Stimulated activated CD4-positive, alpha-beta T cell treated with anti-CD3 and anti-CD28 coated beads, Interleukin-1b, Interleukin-23, amount 100 ng/mL, for 4 hours (primary cell): ENCODE measurements around the gene TEX22.

Source experiments
- DNase-seq, 2 donors: peaks; one replicate each; pipeline ENCODE4 v3.0.0-alpha.2; 2020; ENCODE audit warnings: low read depth in 2 of 2

TEX22 gene

DNA sequence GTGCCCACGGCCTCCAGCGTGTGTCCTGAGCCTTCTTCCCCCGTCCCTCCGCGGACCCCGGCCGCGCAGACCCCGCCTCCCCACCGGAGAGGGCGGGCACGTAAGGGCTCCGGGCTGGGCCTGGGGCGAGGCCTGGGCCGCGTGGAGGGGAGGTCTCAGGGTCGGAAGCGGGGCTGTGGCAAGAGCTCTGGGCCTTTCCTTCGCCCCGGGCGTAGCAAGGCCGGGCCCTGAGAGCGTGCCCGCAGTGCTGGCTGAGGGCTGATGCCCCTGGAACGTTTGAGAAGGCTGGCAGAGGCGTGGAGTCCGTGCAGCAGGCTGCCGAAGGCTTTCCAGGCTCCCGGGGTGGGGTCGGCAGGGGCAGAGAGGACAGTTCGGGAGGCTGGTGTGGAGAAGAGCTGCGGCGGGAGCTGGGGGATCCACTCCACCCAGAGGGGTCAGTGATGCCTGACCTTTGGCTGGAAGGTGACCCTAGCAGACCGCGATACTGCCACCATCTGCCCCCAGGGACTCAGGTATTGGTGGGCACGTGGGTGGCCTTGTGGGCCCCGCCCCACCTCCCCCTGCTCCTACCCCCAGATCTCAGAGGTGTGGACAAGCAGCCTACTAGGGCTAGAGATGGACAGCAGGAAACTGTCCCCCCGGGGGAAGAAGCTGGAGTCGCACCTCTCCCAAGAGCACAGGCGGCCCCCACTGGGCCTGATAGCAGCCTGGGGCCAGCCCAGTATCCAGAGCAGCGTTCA, 558 bp downstream of the TEX22 start:
- DNase-seq = peak in 1 of 2 donors; percentile 60

DNA sequence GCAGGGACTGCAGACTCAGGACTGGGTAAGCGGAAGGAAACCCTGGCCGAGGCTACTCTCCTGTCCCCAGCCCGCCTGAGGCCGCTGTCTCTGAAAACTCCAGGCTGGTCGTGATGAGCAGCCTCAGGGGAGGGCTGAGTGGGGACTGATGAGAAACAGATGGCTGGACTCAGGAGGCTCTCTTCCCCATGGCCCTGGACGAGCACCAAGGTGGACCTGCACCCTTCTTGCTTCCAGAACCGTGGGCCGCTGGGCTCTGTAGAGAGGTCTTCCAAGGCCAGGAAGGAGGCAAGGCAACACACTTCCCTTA, 1.1 kb downstream of the TEX22 start:
- DNase-seq = no peak

DNA sequence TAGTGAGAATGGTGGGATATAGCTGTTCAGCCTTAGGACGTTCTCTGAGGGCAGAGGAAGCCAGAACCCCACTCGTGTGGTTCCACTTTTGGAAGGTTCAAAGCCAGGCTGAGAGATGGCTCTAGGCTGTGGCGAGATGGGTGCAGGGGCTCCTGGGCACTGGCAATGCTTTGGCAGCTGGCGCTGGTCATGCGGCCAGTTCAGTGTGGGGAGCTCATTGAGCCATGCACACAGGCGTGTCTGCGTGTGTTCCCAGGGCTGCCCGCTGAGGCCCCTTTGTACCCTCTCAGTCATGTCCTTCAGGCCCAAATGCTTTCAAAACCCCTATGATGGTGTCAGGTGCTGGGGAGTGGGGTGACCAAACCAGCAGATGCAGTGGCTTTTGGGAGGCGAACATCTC, 1.7 kb downstream of the TEX22 start:
- DNase-seq = no peak

DNA sequence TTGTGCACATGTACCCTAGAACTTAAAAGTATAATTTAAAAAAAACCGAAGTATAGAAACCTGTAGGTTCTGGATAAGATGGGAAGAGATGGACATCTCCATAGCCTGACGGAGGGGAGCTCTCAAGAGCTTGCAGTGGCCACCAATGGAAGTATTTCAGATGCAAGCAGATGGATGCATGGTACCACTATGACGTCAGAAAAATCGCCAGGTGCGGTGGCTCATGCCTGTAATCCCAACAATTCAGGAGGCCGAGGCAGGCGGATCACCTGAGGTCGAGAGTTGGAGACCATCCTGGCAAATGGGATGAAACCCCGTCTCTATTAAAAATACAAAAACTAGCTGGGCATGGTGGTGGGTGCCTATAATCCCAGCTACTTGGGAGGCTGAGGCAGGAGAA, 3.4 kb downstream of the TEX22 start:
- no peak for DNase-seq

DNA sequence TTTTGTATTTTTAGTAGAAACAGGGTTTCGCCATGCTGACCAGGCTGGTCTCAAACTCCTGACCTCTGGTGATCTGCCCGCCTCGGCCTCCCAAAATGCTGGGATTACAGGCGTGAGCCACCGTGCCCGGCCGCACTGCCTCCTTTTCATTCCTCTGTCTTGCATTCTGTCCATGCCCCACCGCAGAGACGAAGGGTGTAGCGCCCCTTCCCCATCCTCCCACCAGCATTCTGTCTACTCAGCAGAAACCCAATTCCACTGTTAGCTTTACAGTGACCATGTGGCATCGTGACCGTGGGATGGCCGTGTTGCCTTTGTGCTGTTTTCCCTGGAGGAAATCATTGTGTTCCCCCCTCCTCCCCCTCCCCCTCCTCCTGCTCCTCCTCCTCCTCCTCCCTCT, 10.3 kb downstream of the TEX22 start:
- no peak for DNase-seq

DNA sequence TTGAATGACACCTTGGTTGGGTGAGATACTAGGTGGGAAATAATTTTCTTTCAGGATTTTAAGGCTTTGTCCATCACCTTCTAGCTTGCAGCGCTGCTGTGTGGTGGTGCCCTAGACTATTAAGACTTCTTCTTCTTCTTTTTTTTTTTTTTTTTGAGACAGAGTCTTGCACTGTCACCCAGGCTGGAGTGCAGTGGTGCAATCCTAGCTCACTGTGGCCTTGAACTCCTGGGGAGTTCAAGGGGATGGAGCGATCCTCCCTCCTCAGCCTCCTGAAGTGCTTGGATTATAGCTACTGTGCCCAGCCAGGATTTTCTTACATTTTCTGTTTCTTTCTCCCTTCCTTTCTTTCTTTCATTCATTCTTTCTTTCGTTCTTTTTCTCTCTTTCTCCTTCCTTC, 11.0 kb downstream of the TEX22 start:
- no peak for DNase-seq

DNA sequence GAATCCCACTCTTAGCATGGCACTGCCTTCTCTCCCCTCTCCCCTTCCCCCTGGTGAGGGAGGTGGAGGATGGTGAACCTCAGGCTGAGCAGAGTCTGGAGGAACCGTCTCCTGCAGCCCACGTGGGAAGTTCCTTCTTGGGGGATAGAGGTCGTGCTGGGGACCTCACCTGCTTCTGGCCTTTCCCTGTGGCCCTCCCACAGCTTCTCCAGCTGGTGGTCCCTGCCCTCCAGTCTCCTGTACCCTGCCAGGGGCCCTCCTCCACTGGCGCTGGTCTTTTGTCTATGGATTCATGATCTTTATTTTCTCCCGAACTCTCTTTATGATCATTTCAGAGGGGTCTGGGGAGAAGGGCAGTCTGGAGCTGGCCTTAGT, 12.3 kb downstream of the TEX22 start:
- no peak for DNase-seq

DNA sequence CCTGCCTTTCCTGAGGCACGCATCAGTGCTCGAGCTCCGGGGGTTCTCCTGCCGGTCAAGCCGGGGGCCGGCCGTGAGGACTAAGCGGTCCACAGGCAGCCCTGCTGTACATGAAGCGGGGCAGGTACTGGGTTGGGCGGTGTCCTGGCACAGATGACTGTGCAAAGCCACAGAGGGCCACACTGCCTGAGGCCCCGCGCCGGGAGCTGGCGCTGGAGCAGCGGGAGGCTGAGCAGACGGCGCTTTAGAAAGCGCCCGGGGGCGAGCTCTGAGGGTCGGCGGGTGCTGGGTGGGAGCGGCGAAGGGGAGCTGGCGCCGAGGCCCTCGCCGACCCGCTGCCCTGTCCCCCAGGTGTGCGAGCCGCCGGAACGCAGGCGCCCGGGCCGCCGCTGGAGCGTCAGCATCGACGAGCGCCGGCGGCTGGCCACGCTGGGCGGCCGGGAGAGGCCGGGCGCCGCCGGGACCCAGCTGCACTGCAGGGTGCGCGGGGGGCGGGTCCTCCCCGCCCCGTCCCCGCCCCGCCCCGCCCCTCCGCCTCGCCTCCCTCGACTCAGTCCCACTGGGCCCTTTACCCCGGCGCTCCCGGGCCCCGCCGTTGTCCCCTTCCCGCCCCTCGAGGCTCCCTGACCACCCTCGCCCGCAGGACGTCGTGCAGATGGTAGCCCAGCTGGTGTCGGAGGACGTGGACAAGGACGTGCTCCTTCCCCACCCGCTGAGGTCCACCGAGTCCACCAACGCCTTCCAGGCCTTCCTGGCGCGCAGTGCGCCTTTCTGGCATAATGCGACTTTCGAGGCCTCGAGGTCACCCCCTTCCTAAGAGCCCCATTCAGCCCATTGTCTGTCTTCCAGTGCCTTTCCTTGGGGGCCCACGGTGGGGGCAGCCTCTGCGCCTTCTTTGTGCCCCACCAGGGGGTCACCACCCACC, 12.9 kb downstream of the TEX22 start:
- no peak for DNase-seq

DNA sequence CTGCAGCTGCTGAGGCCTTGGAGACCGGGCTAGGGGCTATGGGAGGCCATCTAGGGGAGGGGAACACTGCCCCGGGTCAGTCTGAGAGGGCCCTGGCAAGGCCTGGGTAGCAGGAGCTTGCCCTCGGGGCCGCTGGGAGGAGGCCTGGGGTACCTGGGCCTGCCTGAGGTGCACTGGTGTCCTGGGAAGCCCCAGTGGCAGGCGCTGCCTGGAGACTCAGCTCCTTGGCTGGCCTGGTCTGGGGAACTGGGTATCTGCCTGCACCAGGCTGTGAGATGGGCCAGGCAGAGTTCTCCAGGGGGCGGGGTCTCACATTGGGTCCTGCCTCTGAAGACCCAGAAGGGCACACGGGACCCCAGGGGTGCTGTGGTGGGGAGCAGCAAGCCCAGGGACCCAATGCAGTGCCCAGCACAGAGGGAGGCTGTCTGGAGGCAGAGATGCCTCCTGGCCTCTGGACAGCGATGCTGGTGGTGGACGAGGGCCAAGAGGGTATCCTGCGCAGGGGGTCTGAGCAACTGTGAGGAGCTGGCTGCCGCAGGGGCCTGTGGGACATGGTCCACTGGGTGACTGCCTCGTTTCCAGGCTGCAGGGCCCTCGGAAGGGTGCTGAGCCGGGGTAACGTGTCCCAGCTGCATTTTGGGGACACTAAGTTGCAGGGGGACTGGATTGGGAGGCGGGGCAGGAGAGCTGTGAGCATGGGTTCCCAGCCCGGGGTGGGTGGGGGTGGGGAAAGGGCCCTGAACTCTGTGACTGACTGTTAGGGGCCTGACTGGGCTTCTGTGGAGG, 13.8 kb downstream of the TEX22 start:
- no peak for DNase-seq

DNA sequence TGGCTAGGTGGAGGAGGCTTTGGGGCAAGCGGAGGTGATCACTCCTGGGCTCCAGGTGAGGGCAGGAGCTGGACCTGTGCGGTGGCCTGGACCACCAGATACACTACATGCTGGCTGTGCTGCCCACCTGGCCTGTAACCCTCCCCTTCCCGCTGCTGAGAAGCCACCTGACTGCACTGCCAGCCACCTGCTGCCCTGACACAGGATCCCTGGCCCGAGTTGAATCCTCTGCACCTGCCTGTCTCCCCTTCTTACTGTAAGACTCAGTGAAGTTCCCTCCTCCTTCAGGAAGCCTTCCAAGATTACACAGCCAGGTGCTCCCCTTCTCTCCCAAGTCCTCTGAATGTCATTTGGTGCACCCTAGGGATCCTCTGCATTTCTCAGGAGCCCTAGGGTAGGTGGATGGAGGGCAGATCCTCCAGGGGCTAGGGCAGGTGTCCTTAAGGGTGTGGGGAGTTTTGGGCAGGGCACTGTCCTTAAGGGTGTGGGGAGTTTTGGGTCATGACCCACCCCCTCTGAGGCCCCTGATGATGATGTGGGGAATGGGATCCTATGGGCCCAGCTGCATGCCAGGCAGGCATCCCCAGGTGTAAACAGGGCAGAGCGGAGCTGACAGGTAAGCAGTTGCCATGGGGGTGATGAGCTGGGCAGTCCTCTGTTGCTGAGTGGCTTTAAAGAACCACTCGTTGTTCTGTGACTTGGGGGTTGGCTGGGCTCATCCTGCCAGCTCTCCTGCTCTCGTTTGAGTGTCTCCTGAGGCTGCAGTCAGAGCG, 14.6 kb downstream of the TEX22 start:
- no peak for DNase-seq

DNA sequence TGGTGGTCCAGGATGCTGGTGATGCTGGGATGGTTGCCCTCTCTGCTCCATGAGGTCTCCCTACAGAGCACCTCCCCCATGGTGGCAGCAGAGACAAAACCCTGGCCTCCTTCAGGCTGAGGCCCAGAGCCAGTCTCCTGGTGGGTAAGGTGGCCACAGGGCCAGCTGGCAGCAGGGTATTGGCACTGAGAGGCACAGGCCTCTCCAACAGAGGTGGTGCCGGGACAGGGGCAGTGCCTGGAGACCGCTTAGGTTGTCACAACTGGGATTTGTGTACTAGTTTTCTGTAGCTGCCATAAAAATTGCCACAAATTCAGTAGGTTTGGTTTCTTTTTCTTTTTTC, 15.2 kb downstream of the TEX22 start:
- DNase-seq = no peak

DNA sequence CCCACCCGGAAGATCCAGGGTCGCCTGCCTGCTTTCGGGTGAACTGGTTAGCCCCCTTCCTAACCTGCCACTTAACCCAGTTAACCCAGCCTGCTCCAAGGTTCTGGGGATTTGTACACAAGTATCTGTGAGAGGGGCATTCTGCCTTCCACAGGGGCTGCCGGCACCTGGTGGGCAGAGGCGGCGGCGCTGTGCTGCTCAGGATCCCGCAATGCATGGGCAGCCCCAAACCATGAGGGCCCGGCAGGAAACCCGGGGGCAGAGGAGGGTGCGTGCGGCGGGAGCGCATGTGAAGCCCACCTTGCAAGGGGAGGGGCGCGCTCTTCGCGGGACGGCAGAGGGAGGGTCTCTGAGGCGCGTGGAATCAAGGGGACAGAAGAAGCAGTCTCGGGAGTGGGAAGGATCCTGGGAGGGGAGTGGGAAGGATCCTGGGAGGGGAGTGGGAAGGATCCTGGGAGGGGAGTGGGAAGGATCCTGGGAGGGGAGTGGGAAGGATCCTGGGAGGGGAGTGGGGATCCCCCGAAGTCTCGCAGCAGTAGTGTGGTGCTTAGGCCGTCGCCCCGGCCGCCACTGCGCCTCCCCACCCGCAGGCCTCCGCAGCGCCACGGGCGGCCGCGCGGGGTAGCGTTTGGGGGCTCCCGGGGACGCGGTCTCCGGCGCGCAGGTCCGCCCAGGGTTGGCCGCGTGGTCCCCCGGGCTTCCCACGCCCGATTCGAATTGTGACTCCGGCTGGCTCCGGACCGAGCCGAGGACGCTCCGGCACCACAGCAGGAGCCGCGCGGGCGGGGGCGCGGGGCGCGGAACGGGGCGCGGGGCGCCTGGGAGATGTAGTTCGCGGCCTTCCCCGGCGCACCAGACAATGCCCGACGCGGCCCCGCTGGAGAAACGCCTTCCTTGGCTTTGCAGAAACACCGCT, 16.4 kb downstream of the TEX22 start:
- DNase-seq = peak; percentile 28 to 72

DNA sequence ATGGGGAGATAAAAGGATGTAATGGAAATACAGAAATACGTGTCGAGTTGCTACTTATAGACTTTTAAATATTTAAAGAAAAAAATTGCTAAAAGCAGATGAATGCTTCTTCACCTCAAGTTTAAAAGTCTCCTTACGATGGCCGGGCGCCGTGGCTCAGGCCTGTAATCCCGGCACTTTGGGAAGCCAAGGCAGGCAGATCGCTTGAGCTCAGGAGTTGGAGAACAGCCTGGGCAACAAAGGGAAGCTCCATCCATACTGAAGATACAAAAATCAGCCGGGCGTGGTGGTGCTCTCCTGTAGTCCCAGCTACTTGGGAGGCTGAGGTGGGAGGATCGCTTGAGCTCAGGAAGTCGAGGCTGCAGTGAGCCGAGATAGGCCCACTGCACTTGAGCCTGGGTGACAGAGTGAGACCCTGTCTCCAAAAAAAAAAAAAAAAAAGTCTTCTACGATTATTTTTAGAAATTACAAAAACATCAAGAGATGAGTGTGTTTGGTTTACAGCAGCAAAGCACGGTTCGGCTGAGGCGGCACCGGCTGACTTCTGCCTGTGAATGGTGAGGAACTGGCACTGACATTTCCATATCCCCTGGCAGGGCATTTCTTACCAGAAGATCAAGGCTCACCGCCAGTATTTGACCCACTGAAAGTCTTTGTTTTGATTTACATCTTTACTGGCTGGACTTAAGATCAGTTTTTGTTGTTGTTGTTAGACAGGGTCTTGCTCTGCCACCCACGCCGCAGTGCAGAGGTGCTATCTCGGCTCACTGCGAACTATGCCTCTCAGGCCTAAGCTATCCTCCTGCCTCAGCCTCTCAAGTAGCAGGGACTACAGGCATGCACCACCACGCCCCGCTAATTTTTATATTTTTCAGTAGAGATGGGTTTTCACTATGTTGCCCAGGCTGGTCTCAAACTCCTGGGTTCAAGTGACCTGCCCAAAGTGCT, 17.4 kb downstream of the TEX22 start:
- DNase-seq = no peak

DNA sequence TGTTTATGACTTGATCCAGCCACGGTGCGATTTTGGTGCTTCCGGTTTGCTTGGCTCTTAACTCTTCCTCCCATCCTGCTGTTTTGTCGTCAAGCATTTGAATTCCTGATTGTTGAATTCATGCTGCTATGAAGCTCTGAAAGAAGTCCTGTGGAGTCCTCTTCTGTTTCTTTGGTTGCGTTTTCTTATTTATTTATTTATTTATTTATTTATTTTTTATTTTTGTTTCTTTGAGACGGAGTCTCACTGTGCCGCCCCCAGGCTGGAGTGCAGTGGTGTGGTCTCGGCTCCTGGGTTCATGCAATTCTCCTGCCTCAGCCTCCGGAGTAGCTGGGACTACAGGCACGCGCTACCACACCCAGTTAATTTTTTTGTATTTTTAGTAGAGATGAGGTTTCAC, 18.3 kb downstream of the TEX22 start:
- DNase-seq = no peak

DNA sequence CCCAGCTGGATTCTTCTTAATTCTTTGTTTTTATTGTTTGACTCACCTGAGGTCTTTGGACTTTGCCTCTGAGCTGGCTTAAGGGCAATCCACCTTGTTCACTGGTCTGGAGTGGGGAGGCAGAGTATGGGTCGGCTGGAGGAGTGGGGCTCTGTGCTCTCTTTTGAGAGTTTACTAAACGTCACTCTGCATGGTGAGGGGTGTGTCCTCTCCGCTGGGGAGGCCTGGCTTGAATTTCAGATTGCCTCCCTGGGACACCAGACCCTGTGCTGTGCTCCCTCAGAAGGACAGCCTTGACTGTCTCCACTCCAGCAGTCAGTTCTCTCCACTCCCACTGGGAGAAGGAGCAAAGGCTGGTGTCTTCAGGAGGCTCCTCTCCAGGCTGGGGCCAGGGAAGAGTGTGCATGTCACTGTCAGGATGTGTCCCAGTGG, 19.4 kb downstream of the TEX22 start:
- no peak for DNase-seq

DNA sequence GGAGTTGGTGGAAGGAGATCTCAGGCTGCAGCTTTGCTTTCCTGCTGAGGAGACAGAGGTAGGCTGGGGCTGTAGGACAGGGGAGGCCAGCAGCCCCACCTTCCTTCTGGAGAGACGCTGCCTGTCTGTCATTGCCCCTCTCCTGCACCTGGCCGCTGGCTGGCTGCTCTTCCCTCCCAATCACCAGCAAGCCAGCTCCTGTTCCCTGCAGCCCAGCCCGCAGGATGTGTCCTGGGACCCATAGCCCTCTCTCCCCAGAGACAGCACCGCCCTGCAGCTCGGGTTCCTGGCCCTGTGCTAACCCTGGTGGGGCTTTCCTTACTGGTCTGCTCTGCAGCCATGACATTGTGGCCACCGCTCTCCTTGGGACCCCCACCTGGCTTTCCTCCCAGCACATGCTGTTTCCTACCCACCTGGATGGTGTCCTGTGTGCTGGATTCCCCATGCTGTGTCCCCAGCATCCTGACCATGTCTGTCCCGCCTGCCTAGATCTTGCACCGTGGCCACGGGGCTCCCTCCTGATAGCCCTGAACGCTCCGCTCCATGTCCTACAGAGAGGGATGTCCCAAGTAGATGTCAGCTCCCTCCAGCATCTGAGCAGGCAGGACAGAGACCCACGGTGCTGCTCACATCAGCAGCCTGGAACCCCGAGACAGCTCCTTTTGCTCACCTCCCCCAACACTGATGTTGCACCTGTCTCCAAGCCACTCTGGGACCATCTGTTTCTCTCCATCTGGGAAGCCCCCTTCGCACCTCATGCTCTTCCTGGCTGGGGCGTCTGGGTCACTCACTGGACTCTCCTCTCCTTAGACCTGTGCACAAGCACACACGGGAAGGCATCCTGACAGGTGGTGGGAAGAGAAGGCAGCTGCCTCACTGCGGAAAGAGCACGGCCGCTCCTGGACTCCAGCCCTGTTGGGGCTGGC, 20.2 kb downstream of the TEX22 start:
- DNase-seq = no peak

DNA sequence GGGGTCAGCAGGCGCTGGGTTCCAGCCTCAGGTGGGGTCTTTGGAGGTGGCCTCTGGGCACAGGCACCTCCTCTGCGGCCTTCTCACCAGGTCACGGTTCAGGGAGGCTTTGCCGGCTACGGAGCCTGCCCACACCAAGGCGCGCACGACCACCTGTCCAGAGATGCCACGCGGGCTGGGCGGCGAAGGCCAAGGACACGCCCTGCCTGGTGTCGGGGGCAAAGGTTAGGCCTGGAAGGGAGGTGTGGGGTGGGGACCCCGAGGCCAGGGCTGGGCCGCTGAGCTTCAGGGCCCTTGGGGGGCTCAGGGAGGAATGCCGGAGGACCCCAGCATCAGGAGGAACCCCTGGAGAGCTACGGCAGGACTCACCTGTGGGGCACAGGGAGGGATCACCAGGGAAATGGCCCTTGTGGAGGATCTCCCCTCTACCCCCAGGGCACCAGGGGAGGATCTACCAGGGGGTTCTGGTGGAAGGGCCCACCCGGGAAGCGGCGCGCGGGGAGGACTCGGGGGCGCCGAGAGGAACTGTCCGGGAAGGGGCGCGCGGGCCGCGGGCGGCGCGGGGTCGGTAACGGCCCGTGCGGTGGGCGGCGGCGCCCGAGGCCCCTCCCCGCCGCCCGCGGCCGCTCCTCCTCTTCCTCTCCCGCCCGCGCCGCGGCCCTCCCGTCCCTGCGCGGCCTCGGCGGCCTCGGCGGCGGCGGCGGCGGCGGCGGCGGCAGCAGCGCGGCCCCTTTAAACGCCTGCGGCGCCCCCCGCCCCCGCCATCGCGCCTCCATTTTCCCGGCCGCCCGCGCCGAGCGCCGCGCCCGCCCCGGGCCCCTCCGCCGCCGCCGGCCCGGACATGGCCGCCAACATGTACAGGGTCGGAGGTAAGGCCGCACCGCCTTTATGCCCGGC, 21.1 kb downstream of the TEX22 start, which contains the start of gene MTA1:
Gene MTA1, plus strand, starts transcription at position 633 of the 897 bp plus-strand sequence. Its CDS starts 209 bp downstream, at position 842.
- DNase-seq = peak; percentile 41 to 60
